PC-3 (cell line): ENCODE data around the gene B4GALT1. TPM values are rescaled to one million over a fixed set of nuclear protein-coding genes. Genes with fewer than 3 reads are reported as not detected.

Experiments used
- ATAC-seq: fragments of 200-7000 bp; cut with Tn5 transposase; 2 replicates; pipeline ENCODE4 v1.9.1; 2020; ENCODE audit warnings: mild to moderate bottlenecking, moderate library complexity
- BruUV-seq: library from RNA; stranded (reverse); fragments of 400-500 nt; replicated peaks from 2 replicates; lab custom pipeline; 2021; lab: Mats Ljungman, UMichigan
- CTCF ChIA-PET: fragments of 300-600 bp; sonication (Branson Sonifier 250); formaldehyde crosslinking; loops from one replicate; lab custom pipeline; 2022; ENCODE audit warnings: antibody characterized with exemption; lab: Charles Lee
- POLR2A ChIA-PET: fragments of 300-600 bp; sonication (Branson Sonifier 250); formaldehyde crosslinking; loops from one replicate; lab custom pipeline; 2022; ENCODE audit warnings: antibody characterized with exemption; ENCODE audit not compliant: unreplicated experiment; lab: Charles Lee
- DNase-seq: peaks from one replicate; pipeline ENCODE4 v3.0.0-alpha.2; 2015
- H2AFZ ChIP-seq: fragments of 300-600 bp; sonication (generic); 2 replicates; pipeline ENCODE4 v1.6.0; 2016; ENCODE audit warnings: antibody characterized with exemption, low read length
- H3F3A ChIP-seq: fragments of 300-600 bp; sonication (generic); one replicate; pipeline ENCODE4 v1.6.0; 2017; ENCODE audit warnings: antibody characterized with exemption, low read length, control low read depth, mild to moderate bottlenecking; ENCODE audit not compliant: unreplicated experiment
- H3K27ac ChIP-seq: fragments of 300-600 bp; sonication (generic); 2 replicates; pipeline ENCODE4 v1.5.1; 2016; ENCODE audit warnings: mild to moderate bottlenecking, low read length
- H3K27me3 ChIP-seq: fragments of 300-600 bp; sonication (generic); 2 replicates; pipeline ENCODE4 v1.6.1; 2016; ENCODE audit warnings: low read length, mixed read lengths
- H3K36me3 ChIP-seq: fragments of 300-600 bp; sonication (generic); 2 replicates; pipeline ENCODE4 v1.6.1; 2016; ENCODE audit warnings: low read depth, mixed run types, low read length, mixed read lengths
- H3K4me1 ChIP-seq: fragments of 300-600 bp; sonication (generic); 2 replicates; pipeline ENCODE4 v1.5.1; 2016; ENCODE audit warnings: low read length; ENCODE audit not compliant: insufficient read depth
- H3K4me2 ChIP-seq: fragments of 300-600 bp; sonication (generic); 2 replicates; pipeline ENCODE4 v1.6.0; 2016; ENCODE audit warnings: low read length
- H3K4me3 ChIP-seq: fragments of 300-600 bp; sonication (generic); 2 replicates; pipeline ENCODE4 v1.5.1; 2016; ENCODE audit warnings: mild to moderate bottlenecking, low read length, mixed read lengths
- H3K79me2 ChIP-seq: fragments of 300-600 bp; sonication (generic); 2 replicates; pipeline ENCODE4 v1.6.1; 2017; ENCODE audit warnings: low read length, mixed read lengths
- H3K9ac ChIP-seq: fragments of 300-600 bp; sonication (generic); 2 replicates; pipeline ENCODE4 v1.6.0; 2016; ENCODE audit warnings: mild to moderate bottlenecking, low read length
- H3K9me2 ChIP-seq: fragments of 300-600 bp; sonication (generic); replicated peaks from 2 replicates; pipeline ENCODE4 v1.6.1; 2016; ENCODE audit warnings: mixed run types, low read length, mixed read lengths
- H3K9me3 ChIP-seq: fragments of 300-600 bp; sonication (generic); 2 replicates; pipeline ENCODE4 v1.6.1; 2016; ENCODE audit warnings: low read length, mixed read lengths
- H4K20me1 ChIP-seq: fragments of 300-600 bp; sonication (generic); 2 replicates; pipeline ENCODE4 v1.6.1; 2016; ENCODE audit warnings: low read length, mixed read lengths
- CTCF ChIP-seq: fragments of 300-600 bp; sonication (generic); conservative IDR thresholded peaks from 2 replicates; pipeline ENCODE4 v1.5.1; 2017; ENCODE audit warnings: antibody characterized with exemption, low read depth, mild to moderate bottlenecking, low read length
- EZH2 ChIP-seq: fragments of 300-600 bp; sonication (generic); IDR thresholded peaks from one replicate; pipeline ENCODE4 v1.6.1; 2017; ENCODE audit warnings: antibody characterized with exemption, mild to moderate bottlenecking, low read length; ENCODE audit not compliant: unreplicated experiment
- EZH2phosphoT487 ChIP-seq: fragments of 300-600 bp; sonication (generic); IDR thresholded peaks from 2 replicates; pipeline ENCODE4 v1.6.1; 2018; ENCODE audit warnings: mild to moderate bottlenecking, antibody characterized with exemption, low read length, borderline replicate concordance
- intact Hi-C: fragments of 100-400 bp; cut with micrococcal nuclease; formaldehyde crosslinking; loops from 2 replicates; pipeline ENCODE4 v1.9.0; 2023
- total RNA-seq: library from RNA; depleted of rRNA; stranded (reverse); fragments of >200 nt; gene quantifications from 2 replicates; pipeline ENCODE4 v1.2.3, GENCODE V29; 2014

The B4GALT1 gene
- total RNA-seq, 1 experiment from 2014 or later = 14.8 TPM

- ChIA-PET CTCF (no interaction called here), POLR2A (no interaction called here)
- intact Hi-C loops = no loop called here
- H3K4me3 ChIP-seq = no peak overlapping the region
- BruUV-seq = no TSS peak
- peaks cover 11% of the 10 kb centered on the region for H4K20me1 ChIP-seq
- H3K4me1 ChIP-seq = peaks cover 20% of the 10 kb centered on the region
- peaks cover 3% of the 10 kb centered on the region for H3F3A ChIP-seq
- H3K9ac ChIP-seq = no peak overlapping the region
- TF ChIP-seq EZH2 (no peak), EZH2phosphoT487 (no peak), CTCF (no peak)
- no peak overlapping the region for H3K4me2 ChIP-seq
- H3K79me2 ChIP-seq = peaks cover 94% of the 10 kb centered on the region
- H3K27ac ChIP-seq = no peak overlapping the region
- ATAC-seq (no peak), DNase-seq (no peak)
- no peaks in the 10 kb centered on the region for H3K27me3 ChIP-seq
- H3K9me2 ChIP-seq = no peaks in the 10 kb centered on the region
- H2AFZ ChIP-seq = no peak overlapping the region
- no peaks in the 10 kb centered on the region for H3K9me3 ChIP-seq
- H3K36me3 ChIP-seq = no peaks in the 10 kb centered on the region
Measured at GRCh38 chr9:33148367-33149014, 18.6 kb downstream of the B4GALT1 start.

DNA sequence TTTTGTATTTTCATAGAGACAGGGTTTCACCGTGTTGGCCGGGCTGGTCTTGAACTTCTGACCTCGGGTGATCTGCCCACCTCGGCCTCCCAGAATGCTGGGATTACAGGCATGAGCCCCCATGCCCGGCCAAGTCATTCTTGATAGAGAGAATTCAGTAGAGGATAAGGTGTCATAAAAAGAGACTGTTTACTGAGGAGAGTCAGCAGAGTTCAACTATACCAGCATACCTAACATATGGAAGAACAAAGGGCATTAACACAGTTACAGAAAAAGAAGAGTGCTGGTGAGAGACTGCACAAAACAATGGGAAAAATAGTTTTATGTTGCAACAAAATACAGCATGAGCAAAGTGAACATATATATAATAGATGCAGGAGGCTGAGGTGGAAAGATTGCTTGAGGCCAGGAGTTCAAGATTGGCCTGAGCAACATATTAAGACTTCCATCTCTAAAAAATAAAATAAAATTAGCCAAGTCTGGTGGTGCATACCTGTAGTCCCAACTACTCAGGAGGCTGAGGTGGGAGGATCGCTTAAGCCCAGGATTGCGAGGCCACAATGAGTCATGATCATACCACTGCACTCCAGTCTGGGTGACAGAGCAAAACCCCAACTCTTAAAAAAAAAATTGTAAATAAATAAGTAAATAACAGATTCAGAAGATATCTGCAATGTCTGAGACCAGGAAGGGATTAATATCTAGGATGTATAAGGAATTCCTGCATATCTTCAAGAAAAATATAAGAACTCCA, 19.5 kb downstream of the B4GALT1 start:
- Histone ChIP-seq H3K36me3 (no peaks in the 10 kb centered on the region), H3K79me2 (peaks cover 91% of the 10 kb centered on the region), H3F3A (peaks cover 3% of the 10 kb centered on the region), H3K27me3 (no peaks in the 10 kb centered on the region), H3K9me3 (no peaks in the 10 kb centered on the region), H2AFZ (no peak overlapping the region), H3K27ac (no peak overlapping the region), H3K4me3 (no peak overlapping the region), H3K9me2 (no peaks in the 10 kb centered on the region), H4K20me1 (peaks cover 11% of the 10 kb centered on the region), H3K9ac (no peak overlapping the region), H3K4me1 (peaks cover 20% of the 10 kb centered on the region), H3K4me2 (no peak overlapping the region)
- POLR2A ChIA-PET = no interaction called here
- TF ChIP-seq EZH2phosphoT487 = no peak
- no peak for TF ChIP-seq EZH2
- no peak for TF ChIP-seq CTCF
- CTCF ChIA-PET = no interaction called here
- ATAC-seq (no peak), DNase-seq (no peak)
- BruUV-seq = no TSS peak
- intact Hi-C loops = no loop called here

- DNase-seq (no peak), ATAC-seq (no peak)
- POLR2A ChIA-PET = no interaction called here
- Histone ChIP-seq H3K4me3 (no peak overlapping the region), H3K36me3 (no peaks in the 10 kb centered on the region), H3K9me2 (no peaks in the 10 kb centered on the region), H3K79me2 (peaks cover 91% of the 10 kb centered on the region), H4K20me1 (peaks cover 4% of the 10 kb centered on the region; the same call in 1 of the 2 replicates), H3K9ac (no peak overlapping the region), H3K27ac (no peak overlapping the region), H3F3A (peaks cover 2% of the 10 kb centered on the region), H2AFZ (no peak overlapping the region), H3K27me3 (no peaks in the 10 kb centered on the region), H3K4me2 (no peak overlapping the region), H3K4me1 (peaks cover 11% of the 10 kb centered on the region), H3K9me3 (no peaks in the 10 kb centered on the region)
- CTCF ChIA-PET = no interaction called here
- BruUV-seq = no TSS peak
- intact Hi-C loops = no loop called here
- TF ChIP-seq CTCF = no peak
- TF ChIP-seq EZH2 = no peak
- TF ChIP-seq EZH2phosphoT487 = no peak
Measured at GRCh38 chr9:33146298-33146697, 20.8 kb downstream of the B4GALT1 start.
